Stimulated activated CD8-positive, alpha-beta memory T cell treated with anti-CD3 and anti-CD28 coated beads, Interleukin-4, amount 100 ng/mL, for 24 hours (primary cell): ENCODE measurements around the gene METTL25B.

ENCODE experiments used
- DNase-seq: peaks from one replicate; pipeline ENCODE4 v3.0.0-alpha.2; 2020; ENCODE audit warnings: low read depth

METTL25B gene

DNA sequence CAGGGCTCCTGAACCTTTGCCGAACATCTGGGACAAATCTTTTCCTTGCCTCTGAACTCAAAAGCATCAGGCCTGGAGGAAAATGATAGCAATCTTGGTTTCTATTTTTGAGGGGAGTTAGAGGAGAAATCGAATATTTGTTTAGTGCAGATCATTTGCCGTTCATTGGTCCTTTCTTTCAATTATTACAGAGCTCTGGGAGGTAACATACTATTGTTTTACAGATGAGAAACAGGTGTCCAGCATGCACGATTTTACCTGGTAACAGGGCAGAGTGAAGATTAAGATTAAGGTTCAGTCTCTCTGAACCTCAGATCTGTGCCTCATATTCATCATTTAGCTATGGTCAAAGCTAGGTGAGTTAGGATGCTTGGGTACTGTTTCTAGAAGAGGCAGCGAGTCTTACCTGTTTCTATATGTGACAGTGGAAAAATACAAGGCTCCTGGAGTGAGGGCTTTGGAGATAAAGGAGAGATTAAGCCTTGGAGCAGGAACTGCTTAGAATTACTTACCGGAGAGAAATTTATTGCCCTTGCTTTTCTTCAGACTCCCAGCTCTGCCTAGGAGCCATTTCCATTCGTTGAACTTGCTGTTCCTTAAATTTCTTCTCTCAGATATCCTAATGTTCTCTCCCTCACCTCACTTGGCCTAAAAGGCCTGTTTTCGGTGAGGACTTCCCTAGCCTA lies 40.5 kb downstream of the METTL25B start:
- no peak for DNase-seq

DNA sequence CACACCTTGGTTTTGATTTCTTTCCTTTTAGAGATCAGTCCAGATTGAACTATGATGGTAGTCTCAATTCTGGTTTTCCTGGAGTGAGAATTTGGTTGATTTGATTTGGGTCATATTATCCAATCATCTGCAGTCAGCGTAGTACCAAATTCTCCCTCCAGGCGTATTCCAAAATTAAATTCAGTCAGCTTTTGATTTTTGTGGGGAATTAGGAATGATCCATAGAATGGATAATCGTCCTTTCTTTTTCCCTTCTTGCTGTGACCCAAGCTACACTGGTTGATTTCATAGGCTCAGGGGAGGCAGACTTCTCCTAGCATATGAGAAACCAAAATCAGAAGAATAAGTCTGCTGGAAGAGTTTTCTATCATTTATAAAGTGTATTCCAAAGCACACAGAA lies 44.0 kb downstream of the METTL25B start:
- DNase-seq = no peak

DNA sequence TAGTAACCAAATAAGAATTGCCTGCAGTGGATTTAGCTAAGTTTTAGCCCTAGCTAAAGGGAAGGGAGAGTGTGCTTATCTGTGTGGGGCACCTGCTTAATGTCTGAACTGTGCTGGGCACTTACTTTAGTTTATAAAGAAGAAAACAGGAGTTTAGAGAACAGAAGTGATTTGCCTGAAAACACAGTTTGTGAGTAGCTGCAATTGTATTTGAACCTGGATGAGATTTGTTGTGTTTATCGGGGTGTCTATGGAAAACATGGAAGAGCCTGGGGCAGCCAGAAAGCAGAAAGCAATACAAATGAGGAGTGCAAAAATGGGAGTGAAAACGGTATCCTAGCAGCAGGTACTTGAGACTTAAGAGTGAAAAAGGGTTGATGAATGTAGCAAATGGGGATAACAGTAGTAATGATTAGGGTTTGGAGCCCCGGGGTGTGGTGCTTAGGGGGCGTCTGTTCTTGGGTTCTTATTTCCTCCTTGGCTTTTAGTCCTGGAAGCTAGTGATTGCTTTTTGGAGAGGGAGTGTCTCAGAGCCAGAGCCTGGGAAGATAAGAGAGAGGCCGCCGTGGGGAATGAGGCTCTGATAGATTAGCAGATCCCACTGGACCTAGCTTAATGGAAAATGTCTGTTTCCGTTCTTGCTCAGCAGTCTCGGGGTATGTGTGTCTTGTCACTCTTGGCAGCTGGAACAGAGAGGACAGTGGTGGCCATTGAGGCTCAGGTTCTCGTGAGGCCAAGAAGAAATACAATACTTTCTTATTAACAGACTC lies 44.6 kb downstream of the METTL25B start:
- DNase-seq = no peak

DNA sequence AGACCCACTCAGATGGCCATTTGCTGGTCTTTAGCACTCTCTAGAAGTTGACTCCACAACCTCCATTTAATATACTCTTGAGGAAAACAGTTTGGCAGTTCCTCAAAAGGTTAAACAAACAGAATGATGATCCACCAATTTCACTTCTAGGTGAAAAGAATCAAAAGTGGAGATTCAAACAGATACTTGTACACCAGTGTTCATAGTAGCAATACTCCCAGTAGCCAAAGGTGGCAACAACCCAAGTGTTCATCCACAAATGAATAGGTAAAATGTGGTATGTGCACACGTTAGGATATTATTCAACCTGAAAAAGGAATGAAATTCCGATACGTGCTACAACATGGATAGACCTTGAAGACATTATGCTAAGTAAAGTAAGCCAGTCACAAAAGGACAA lies 45.3 kb downstream of the METTL25B start:
- DNase-seq = no peak

DNA sequence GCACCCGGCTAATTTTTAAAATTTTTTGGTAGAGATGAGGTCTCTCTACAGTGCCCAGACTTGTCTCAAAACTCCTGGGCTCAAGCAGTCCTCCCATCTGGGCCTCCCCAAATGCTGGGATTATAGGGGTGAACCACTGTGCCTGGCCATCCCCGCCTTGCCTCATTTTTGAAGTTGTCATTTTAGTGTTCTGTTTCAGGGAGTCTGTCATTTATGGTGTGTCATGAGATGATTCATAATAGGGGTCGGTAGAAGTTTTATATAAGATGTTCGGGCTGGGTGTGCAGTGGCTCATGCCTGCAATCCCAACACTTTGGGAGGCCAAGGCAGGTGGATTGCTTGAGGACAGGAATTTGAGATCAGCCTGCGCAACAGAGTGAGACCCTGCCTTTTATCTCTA lies 47.5 kb downstream of the METTL25B start:
- no peak for DNase-seq

DNA sequence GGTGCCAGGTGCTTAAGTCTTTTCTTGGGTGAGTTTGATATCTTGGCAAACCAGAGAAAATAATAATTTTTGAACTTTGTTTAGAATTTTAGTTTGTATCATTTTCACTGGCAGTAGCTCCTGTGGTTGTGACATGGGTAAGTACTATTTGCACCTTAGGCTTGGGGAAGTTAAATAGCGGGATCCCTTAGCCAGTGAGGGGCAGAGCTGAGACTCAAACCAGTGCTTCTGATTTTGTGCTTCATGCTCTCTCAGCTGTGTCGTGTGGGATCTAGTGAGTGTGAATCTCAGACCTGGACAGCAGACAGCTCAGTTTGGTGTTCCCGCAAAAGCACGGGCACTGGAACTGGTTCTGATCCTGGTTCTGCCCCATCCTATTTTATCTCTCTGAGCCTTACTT lies 48.7 kb downstream of the METTL25B start:
- DNase-seq = no peak

DNA sequence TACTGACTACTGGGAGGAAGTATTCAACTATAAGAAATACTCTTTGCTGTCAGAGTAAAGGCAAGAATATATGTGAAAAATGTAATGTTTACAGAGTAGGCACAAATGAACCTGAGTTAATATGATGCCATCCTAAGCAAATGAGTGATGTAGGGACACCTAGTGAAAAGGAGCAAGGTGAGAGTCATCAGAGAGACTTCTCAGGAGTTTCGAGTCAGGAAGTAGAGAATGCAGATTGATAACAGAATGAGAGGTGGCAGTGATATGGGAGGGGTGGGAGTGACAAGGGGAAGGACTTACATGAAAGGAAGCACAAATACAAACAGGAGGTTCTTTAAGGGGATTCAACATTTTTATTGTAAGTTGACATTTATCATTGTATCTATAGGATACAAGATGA lies 49.3 kb downstream of the METTL25B start:
- no peak for DNase-seq

DNA sequence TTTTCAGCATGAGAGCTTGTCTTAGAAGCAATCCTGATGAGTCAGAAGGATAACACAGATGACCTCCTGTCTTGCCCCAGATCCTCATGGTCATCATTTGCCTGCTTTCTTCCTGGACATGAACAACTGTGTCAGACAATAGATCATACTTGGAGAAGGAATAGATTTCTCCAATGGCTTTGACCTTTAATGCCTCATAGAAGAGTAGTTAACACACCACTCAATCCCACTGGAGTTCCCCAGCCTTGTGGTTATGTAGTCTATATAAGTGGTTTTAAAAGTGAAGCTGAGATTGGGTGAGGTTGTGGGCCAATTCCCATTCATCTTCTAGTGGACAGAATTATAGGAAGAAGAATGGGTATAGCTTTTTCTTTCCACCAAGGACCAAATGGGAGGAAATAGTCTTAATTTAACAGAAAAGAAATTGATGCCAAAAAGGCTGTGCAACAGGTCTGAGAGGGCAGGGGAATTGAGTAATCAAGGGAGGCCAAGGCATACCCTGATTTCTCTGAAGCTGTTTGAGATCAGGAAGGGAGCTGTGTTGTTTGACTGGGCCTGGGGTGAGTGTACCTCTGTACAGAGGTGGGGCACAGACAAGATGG lies 53.4 kb downstream of the METTL25B start:
- no peak for DNase-seq

DNA sequence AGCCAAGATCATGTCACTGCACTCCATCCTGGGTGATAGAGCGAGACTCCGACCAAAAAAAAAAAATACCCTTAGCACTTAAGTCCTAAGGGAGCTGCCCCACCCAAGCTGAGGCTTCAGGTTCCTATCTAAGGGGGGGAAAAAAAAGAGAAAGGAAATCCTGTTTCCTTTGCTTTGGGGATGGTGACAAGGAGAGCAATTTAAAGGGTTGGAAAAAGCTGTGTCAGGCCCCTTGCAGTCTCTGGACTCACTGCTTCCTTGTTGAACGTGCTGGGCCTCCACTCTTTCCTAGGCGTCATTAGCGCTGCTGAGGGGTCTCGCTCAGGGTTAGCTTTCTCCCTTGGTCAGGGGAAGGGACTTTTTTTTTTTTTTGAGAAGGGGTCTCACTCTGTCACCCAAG lies 57.2 kb downstream of the METTL25B start:
- no peak for DNase-seq
